Measurements from ENCODE around the gene MCTP2. TPM values are rescaled to one million over a fixed set of nuclear protein-coding genes. Genes with fewer than 3 reads are reported as not detected.

The MCTP2 gene, protein sequence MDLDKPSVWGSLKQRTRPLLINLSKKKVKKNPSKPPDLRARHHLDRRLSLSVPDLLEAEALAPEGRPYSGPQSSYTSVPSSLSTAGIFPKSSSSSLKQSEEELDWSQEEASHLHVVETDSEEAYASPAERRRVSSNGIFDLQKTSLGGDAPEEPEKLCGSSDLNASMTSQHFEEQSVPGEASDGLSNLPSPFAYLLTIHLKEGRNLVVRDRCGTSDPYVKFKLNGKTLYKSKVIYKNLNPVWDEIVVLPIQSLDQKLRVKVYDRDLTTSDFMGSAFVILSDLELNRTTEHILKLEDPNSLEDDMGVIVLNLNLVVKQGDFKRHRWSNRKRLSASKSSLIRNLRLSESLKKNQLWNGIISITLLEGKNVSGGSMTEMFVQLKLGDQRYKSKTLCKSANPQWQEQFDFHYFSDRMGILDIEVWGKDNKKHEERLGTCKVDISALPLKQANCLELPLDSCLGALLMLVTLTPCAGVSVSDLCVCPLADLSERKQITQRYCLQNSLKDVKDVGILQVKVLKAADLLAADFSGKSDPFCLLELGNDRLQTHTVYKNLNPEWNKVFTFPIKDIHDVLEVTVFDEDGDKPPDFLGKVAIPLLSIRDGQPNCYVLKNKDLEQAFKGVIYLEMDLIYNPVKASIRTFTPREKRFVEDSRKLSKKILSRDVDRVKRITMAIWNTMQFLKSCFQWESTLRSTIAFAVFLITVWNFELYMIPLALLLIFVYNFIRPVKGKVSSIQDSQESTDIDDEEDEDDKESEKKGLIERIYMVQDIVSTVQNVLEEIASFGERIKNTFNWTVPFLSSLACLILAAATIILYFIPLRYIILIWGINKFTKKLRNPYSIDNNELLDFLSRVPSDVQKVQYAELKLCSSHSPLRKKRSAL
- total RNA-seq (2016; rRNA removed; fragmentation: Illumina TruSeq; extraction: Trizol), result 2.7 and 5.1 TPM in 2 replicates
- 16.9 and 19.1 TPM in 2 replicates for total RNA-seq (2016; cell fraction: cytosol; rRNA removed; fragmentation: Illumina TruSeq; extraction: Trizol; ENCODE audit: low read depth)
- total RNA-seq (2016; cell fraction: insoluble cytoplasmic fraction; rRNA removed; fragmentation: Illumina TruSeq; extraction: Trizol), result 3.2 and 5.9 TPM in 2 replicates
- total RNA-seq (2016; cell fraction: membrane; rRNA removed; fragmentation: Illumina TruSeq; extraction: Trizol), result 4.6 and 5.4 TPM in 2 replicates
- total RNA-seq (2016; cell fraction: nucleus; rRNA removed; fragmentation: Illumina TruSeq; extraction: Trizol), result 13.1 and 13.3 TPM in 2 replicates
- polyA plus RNA-seq (2011; rRNA removed), result 8.5 and 8.6 TPM in 2 replicates
- polyA plus RNA-seq (2011; cell fraction: cytosol; rRNA removed), result 6.4 and 7.5 TPM in 2 replicates
- polyA plus RNA-seq (2011; cell fraction: nucleus; rRNA removed), result 15.5 and 17.5 TPM in 2 replicates
- 2.3 and 2.5 TPM in 2 replicates for polyA plus RNA-seq (2012)
- polyA plus RNA-seq (2016; cell fraction: cytosol; fragmentation: Illumina TruSeq; extraction: Trizol; ENCODE audit: low read depth), result 0.10 and 0.17 TPM in 2 replicates
- 2.3 and 2.5 TPM in 2 replicates for polyA plus RNA-seq (2016; cell fraction: insoluble cytoplasmic fraction; fragmentation: Illumina TruSeq; extraction: Trizol; ENCODE audit: low read depth)
- polyA plus RNA-seq (2016; cell fraction: membrane; fragmentation: Illumina TruSeq; extraction: Trizol; ENCODE audit: low read depth), result 0.20 and 0.23 TPM in 2 replicates
- polyA plus RNA-seq (2016; cell fraction: nucleus; fragmentation: Illumina TruSeq; extraction: Trizol; ENCODE audit: insufficient read depth, low read depth), result 3.1 and 5.2 TPM in 2 replicates
- 12.2 and 23.0 TPM in 2 replicates for polyA minus RNA-seq (2011; rRNA and poly(A)+ RNA removed; ENCODE audit: low replicate concordance)
- 6.9 and 7.4 TPM in 2 replicates for polyA minus RNA-seq (2011; cell fraction: cytosol; rRNA and poly(A)+ RNA removed)
- 38.0 and 39.8 TPM in 2 replicates for polyA minus RNA-seq (2011; cell fraction: nucleus; rRNA and poly(A)+ RNA removed)
- percentile 57 among the genes with signal in this experiment for Bru-seq, nascent RNA
- percentile 49 among the genes with signal in this experiment for BruChase-seq, experiment 1, labeled RNA remaining after a 6-hour chase
- BruChase-seq, experiment 2, labeled RNA remaining after a 2-hour chase, result percentile 51 among the genes with signal in this experiment
- long read RNA-seq, experiment 1, result 0 reads
- long read RNA-seq, experiment 2, partial matches to known transcripts, result 0 of 2 reads
- long read RNA-seq, experiment 2, other reads (novel, unspliced or antisense), result 2 of 2 reads

DNA sequence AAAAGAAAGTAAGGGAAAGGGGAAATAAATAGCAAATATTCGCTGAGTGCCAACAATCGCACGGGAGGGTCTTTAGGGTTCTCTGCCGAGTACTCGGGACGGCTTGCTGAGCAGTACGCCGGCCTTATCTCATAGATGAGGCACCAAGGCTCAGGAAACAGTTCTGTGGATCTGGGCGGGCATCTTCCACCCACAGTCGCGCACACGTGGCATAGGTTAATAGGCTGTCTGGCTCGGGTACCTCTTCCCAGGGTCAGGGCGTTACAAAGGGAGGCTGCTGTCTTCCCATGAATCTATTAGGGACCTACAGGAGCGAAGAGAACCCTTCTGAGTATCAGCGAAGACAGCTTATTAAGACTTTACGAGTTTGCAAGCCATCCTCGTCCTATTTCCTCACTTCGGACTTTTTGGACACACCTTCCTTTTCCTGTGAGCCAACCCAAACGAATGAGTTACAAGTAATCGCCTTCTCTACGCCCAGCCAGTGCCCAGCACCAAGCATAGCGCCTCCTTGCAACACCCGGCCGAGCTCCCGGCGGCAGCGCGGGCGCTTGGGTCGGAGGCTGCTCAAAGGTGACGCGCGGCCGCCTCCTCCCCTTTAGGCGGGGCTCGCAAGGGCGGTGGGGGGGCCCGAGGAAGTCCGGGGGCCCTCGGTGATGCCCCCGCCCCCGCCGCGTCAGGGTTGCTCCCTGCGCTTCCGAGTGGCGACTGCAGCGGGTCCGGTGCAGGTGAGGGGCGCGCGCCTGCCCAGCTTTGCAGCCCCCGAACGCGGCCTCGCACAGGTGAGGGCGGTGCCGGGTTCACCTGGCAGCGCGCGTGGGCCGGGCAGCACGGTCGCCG lies at the start of gene MCTP2:
MCTP2 (plus strand) TSS at position 679 of the 840 bp plus-strand sequence. CDS start 66,705 bp downstream, outside the sequence.
- ATAC-seq (peak; percentile 96), DNase-seq (ENCODE audit: low spot score) (peak; percentile 62), FAIRE-seq (no peak)
- H3K9me3 ChIP-seq (ENCODE audit: low read length), result no peaks in the 10 kb centered on the region
- H3K36me3 ChIP-seq (replicated peaks in 1 of 2; ENCODE audit: control insufficient read depth in 1 of 2, insufficient read depth in 2 of 2, low read length in 2 of 2), result no peaks in the 10 kb centered on the region
- no peaks in the 10 kb centered on the region for H4K20me1 ChIP-seq (ENCODE audit: insufficient read depth, low read length)
- peak within 1 kb of the TSS; percentile 68 to 74 (median 69) for H3K4me3 ChIP-seq (replicated peaks in 1 of 3; ENCODE audit: insufficient read depth in 1 of 3, low read depth in 2 of 3, low read length in 3 of 3)
- H2AFZ ChIP-seq (ENCODE audit: low read length), result no peak within 1 kb of the TSS
- peaks cover 6% of the 10 kb centered on the region; the same call in 1 of the 2 replicates for H3K4me1 ChIP-seq (ENCODE audit: insufficient read depth, low read length)
- BruUV-seq (replicated peaks), result TSS peak; percentile 89
- peak within 1 kb of the TSS; percentile 24 for H3K27ac ChIP-seq (ENCODE audit: extremely low read length, insufficient read depth, low read length)
- H3K4me2 ChIP-seq (ENCODE audit: low read depth, low read length), result peak within 1 kb of the TSS; percentile 73
- ChIA-PET POLR2A (interaction anchor here (0.6 to 2.4 kb wide), 3 partner anchors 17 to 76 kb away, joined by 3 to 21 read pairs (median 9); no protein-coding TSS in a partner anchor), CTCF (ENCODE audit: low intra/inter-chr PET ratio, low total read pairs) (no interaction called here)
- intact Hi-C loops (cut with micrococcal nuclease; ENCODE audit: unreplicated experiment), result loop anchor here (2.0 kb wide), 3 partner anchors 24 to 92 kb away; no protein-coding TSS in a partner anchor
- H3K9ac ChIP-seq (ENCODE audit: insufficient read depth, low read depth, low read length), result peak within 1 kb of the TSS; percentile 65
- H3K79me2 ChIP-seq (ENCODE audit: insufficient read depth, low read length), result peaks cover 6% of the 10 kb centered on the region
- no peaks in the 10 kb centered on the region; a peak in 1 of 5 replicates for H3K27me3 ChIP-seq (ENCODE audit: control insufficient read depth in 1 of 2, insufficient read depth in 2 of 2, low read length in 2 of 2)
- WGBS (ENCODE audit: low lambda C conversion rate), result 14% methylated on average over 18 of the region's 66 CpGs
- in situ Hi-C loops (cut with HindIII; ENCODE audit: extremely low pct_ligation_motif_present, low pct_unique_long_range_greater_than_20kb), result no loop called here
- no peak; the same call in none of the 2 replicates for TF ChIP-seq ZFX (CRISPR knock-in tag; IDR thresholded peaks at IDR 0.05; ENCODE audit: low read depth)
- TF ChIP-seq MTA1 (CRISPR knock-in tag; IDR thresholded peaks at IDR 0.05; ENCODE audit: borderline replicate concordance), result 0 out of 2 replicates have a peak, but pooled peaks have one; percentile 24
- TF ChIP-seq, protein P1, sequence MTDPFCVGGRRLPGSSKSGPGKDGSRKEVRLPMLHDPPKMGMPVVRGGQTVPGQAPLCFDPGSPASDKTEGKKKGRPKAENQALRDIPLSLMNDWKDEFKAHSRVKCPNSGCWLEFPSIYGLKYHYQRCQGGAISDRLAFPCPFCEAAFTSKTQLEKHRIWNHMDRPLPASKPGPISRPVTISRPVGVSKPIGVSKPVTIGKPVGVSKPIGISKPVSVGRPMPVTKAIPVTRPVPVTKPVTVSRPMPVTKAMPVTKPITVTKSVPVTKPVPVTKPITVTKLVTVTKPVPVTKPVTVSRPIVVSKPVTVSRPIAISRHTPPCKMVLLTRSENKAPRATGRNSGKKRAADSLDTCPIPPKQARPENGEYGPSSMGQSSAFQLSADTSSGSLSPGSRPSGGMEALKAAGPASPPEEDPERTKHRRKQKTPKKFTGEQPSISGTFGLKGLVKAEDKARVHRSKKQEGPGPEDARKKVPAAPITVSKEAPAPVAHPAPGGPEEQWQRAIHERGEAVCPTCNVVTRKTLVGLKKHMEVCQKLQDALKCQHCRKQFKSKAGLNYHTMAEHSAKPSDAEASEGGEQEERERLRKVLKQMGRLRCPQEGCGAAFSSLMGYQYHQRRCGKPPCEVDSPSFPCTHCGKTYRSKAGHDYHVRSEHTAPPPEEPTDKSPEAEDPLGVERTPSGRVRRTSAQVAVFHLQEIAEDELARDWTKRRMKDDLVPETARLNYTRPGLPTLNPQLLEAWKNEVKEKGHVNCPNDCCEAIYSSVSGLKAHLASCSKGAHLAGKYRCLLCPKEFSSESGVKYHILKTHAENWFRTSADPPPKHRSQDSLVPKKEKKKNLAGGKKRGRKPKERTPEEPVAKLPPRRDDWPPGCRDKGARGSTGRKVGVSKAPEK (CRISPR knock-in tag; IDR thresholded peaks at IDR 0.05; ENCODE audit: borderline replicate concordance), result peak; percentile 84; the same call in 1 of the 2 replicates

Measured in HepG2 (cell line).